ENCODE results near the gene PLEKHS1. TPM values are rescaled to one million over a fixed set of nuclear protein-coding genes. Genes with fewer than 3 reads are reported as not detected.
"Not testable (repeated sequence)": the region's sequence is repeated elsewhere in the genome, so short reads cannot be mapped to it uniquely, and the experiment has no call there.

Gene PLEKHS1
- total RNA-seq, 2 donors from 2014 or later: 1.9 to 9.0 TPM

- H3K36me3 ChIP-seq: no peaks in the 10 kb centered on the region
- H3K4me3 ChIP-seq: no peak overlapping the region
- H3K9me3 ChIP-seq: no peaks in the 10 kb centered on the region
- intact Hi-C loops (cut with DNase I): no loop called here
- H3K27ac ChIP-seq: no peak overlapping the region
- no peak for DNase-seq (ENCODE audit: low spot score)
- no peak for TF ChIP-seq CTCF (IDR thresholded peaks at IDR 0.05)
- no peak for TF ChIP-seq POLR2A (IDR thresholded peaks at IDR 0.05)
- no peak for TF ChIP-seq POLR2AphosphoS5 (IDR thresholded peaks at IDR 0.05)
- 19% methylated on average over 2 of the region's 2 CpGs for WGBS
- no peaks in the 10 kb centered on the region for H3K27me3 ChIP-seq (replicated peaks; ENCODE audit: insufficient read depth)
- no peaks in the 10 kb centered on the region for H3K4me1 ChIP-seq (replicated peaks)
Measured at GRCh38 chr10:113825791-113826190, 74.3 kb downstream of the PLEKHS1 start.

GRCh38 chr10:113828567-113828966 is 77.1 kb downstream of the PLEKHS1 start:
- intact Hi-C loops (cut with DNase I); H3K4me1 ChIP-seq (replicated peaks); DNase-seq (ENCODE audit: low spot score); H3K4me3 ChIP-seq; H3K36me3 ChIP-seq; H3K9me3 ChIP-seq; H3K27me3 ChIP-seq (replicated peaks; ENCODE audit: insufficient read depth); H3K27ac ChIP-seq: not testable (repeated sequence)
- WGBS: 96% methylated on average over 10 of the region's 10 CpGs

Small RNA genes within 50 kb of the gene (microRNA-seq; reads per million reads assigned to microRNA genes)
- not detected for gene MIR4483

Small RNA genes within 50 kb of the gene (small RNA-seq; reads per million reads assigned to genes)
- 0 reads per million in 2 donors for gene RF00560

Other genes with a start within 250 kb of the PLEKHS1 start
- under 1 TPM in 1 of 2 donors, not detected in 1; 0.17 TPM for gene HABP2, start 198.6 kb upstream of the PLEKHS1 start, total RNA-seq
- gene NRAP, start 87.6 kb upstream of the PLEKHS1 start, total RNA-seq: 10 to 100 TPM in 1 of 2 donors, under 1 TPM in 1; 0.85 to 11.2 TPM
- gene CASP7, start 71.8 kb upstream of the PLEKHS1 start, total RNA-seq: 10 to 100 TPM; 23.1 to 27.5 TPM
- 1 to 10 TPM; 6.2 to 9.7 TPM for gene DCLRE1A, start 102.4 kb downstream of the PLEKHS1 start, total RNA-seq
- gene NHLRC2, start 103.0 kb downstream of the PLEKHS1 start, total RNA-seq: 10 to 100 TPM; 49.4 to 89.5 TPM

Data from prostate gland (tissue), 2 donors.